DOHH2 (cell line): Measurements from ENCODE around the gene IL1RAPL1.

Experiments used
- EZH2phosphoT487 ChIP-seq: fragments of 200-600 bp; sonication (generic); IDR thresholded peaks from 2 replicates; pipeline ENCODE4 v1.6.1; 2017; ENCODE audit warnings: borderline replicate concordance, mild to moderate bottlenecking, antibody characterized with exemption, low read length, moderate library complexity, mixed read lengths
- TF ChIP-seq, protein P1 (sequence below): fragments of 200-600 bp; sonication (generic); IDR thresholded peaks from one replicate; pipeline ENCODE4 v1.5.1; 2014; ENCODE audit warnings: antibody characterized with exemption, mild to moderate bottlenecking, low read depth, low read length; ENCODE audit not compliant: poor library complexity, severe bottlenecking

DNA sequence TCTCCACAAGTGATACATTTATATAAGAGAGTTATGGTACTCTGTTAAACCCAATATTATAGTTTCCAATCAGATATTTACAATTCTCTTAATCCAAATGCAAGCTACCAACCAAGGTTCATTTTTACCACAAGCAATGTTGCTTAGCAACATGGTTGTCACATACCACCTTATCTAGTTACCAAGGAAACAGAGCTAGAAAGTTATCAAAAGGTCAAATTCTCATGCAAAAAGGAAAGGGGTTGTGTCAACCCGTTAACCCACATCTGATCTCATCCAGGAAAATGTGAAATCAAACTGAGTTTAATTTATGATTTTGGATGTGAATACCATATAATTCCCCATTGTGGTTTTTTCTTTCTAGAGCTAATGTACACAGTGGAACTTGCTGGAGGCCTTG lies 1354.0 kb downstream of the IL1RAPL1 start:
- TF ChIP-seq, protein P1, sequence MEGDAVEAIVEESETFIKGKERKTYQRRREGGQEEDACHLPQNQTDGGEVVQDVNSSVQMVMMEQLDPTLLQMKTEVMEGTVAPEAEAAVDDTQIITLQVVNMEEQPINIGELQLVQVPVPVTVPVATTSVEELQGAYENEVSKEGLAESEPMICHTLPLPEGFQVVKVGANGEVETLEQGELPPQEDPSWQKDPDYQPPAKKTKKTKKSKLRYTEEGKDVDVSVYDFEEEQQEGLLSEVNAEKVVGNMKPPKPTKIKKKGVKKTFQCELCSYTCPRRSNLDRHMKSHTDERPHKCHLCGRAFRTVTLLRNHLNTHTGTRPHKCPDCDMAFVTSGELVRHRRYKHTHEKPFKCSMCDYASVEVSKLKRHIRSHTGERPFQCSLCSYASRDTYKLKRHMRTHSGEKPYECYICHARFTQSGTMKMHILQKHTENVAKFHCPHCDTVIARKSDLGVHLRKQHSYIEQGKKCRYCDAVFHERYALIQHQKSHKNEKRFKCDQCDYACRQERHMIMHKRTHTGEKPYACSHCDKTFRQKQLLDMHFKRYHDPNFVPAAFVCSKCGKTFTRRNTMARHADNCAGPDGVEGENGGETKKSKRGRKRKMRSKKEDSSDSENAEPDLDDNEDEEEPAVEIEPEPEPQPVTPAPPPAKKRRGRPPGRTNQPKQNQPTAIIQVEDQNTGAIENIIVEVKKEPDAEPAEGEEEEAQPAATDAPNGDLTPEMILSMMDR: no peak
- no peak for TF ChIP-seq EZH2phosphoT487
